HG02885 (cell line): ENCODE results near the gene PHACTR1.

Experiments used
- ATAC-seq: cut with Tn5 transposase; IDR thresholded peaks from one replicate; pipeline ENCODE4 v1.9.1; 2021; ENCODE audit warnings: mild to moderate bottlenecking; ENCODE audit not compliant: unreplicated experiment, poor library complexity

Gene PHACTR1

DNA sequence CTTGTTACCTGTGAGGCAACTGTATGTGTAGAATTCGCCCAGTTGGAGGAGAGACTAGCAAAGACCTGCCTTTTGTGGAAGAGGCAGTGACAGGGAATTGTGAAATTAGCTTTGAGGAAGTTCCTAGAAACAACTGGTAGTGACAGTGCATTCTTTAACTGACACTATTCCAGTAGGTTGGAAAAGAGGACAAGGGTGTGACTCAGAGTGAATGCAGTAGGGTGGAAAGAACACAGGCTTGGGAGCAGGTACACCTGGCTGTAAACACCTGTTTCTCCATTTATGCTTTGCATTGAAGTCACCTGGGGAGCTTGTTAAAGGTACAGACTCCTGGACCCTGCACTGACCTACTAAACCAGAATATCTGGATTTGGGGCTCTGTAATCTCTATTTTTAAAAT is 295.7 kb downstream of the PHACTR1 start:
- ATAC-seq: no peak

GRCh38 chr6:13012977-13013680 is 296.6 kb downstream of the PHACTR1 start:
- ATAC-seq: no peak

DNA sequence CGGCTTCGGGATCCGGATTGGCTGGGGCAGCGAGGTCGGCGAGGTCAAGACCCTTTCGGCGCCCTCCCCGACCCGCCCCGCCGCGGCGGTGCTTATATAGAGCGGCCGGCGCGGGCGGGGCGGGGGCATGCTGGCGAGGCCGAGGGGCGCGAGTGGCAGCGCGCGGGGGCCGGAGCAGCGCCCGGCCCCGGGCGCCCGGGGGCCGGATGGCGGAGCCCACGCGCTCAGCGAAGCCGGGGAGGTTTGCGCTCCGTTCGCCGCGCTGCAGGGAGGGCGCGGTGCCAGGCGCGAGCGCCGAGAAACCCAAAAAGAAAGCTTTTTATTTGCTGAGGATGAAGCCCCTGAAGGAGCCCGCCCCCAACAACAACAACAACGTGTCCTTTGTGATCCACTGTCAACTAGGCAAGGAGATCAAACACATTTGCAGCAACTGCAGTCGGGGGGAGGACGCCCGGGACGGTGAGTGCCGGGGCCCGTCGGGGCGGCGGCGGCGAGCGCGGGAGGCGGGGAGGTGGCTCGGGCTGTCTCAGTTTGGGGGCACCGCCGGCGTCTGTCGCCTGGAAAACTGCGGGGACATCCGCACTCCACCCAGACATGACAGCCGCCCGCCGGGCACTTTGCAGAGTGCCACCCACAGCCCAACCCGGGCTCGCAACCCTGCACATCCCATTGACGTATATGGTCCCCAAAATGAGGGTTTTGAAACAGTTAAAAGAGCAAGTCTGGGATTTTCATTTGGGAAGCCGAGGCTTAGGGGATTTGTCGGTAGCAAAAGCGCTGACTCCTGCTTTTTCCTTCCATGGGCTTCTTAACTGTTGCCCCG is 297.3 kb downstream of the PHACTR1 start:
- no peak for ATAC-seq

- no peak for ATAC-seq
Observed at GRCh38 chr6:13014504-13015378, 298.2 kb downstream of the PHACTR1 start.

GRCh38 chr6:13015379-13015681 is 298.8 kb downstream of the PHACTR1 start:
- no peak for ATAC-seq

- ATAC-seq: no peak
Observed at GRCh38 chr6:13024616-13025015, 308.0 kb downstream of the PHACTR1 start.

DNA sequence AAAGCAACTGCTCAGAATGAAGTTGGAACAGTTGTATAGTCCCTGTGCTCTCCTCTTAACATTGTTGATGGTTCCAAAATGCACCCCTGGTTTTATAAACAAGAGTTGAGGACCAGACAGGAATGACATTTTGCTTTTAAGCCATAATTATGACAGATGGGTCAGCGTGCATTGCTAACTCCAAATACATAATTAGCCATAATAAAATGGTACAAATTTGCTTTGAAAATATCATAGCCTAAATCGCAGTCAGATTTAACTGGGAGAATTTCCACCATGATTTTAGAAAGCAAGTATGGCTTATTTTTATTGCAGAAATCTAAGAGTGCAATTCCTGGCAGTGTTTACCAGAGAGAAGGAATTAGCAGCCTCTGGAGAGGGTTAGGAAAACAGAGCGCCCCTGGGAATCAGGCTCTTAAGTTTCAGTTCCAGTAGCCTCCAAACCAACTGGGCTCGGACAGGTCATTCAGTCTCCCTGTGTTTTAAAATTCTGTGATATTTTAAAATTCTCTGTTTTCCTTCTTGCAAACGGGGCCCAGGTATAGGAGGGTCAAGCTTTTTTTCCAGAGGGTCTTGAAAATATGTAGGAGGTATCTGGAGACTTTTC is 309.4 kb downstream of the PHACTR1 start:
- ATAC-seq: no peak

DNA sequence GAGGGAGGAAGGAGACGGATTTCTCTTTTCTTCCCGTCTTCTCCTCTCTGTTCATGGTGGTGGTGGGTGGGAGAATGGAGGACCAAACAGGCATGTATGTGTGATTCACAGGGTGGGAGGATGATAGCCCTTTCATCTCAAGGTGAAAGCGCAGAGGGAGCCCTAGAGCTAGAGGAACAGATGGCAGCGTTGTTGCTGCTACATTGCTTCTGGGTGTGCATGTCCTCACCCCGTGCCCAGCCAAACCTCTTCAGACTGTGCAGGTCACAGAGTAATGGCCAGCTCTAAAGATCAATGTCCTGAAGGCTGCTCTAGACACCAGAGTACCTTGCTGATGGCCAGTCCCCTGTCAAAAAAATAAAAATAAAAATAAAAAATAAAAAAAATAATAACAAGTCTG is 310.0 kb downstream of the PHACTR1 start:
- ATAC-seq: no peak

- ATAC-seq: no peak
Observed at GRCh38 chr6:13027207-13027606, 310.6 kb downstream of the PHACTR1 start.

GRCh38 chr6:13030396-13030795 is 313.8 kb downstream of the PHACTR1 start:
- ATAC-seq: no peak

- ATAC-seq: no peak
Observed at GRCh38 chr6:13032566-13032965, 316.0 kb downstream of the PHACTR1 start.

DNA sequence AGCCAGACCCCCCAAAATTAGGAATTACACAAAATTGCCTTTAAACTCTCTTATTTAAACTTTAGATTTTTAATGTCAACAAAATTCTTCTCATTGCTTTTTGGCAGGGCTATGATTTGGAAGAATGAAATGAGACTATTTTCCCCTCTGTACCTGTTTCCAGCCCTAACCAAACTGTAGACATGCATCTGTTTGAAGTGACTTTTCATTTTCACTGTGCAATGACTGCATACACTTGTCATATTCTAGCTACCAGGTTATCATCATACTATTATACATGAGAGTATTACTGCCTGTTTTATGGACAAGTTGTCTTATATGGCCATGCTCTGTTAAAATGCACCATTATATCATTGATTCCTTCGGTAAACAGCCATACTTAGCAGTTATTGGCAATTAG is 316.6 kb downstream of the PHACTR1 start:
- no peak for ATAC-seq

- ATAC-seq: no peak
Observed at GRCh38 chr6:13034316-13034715, 317.7 kb downstream of the PHACTR1 start.

- ATAC-seq: no peak
Observed at GRCh38 chr6:13035606-13036005, 319.0 kb downstream of the PHACTR1 start.

DNA sequence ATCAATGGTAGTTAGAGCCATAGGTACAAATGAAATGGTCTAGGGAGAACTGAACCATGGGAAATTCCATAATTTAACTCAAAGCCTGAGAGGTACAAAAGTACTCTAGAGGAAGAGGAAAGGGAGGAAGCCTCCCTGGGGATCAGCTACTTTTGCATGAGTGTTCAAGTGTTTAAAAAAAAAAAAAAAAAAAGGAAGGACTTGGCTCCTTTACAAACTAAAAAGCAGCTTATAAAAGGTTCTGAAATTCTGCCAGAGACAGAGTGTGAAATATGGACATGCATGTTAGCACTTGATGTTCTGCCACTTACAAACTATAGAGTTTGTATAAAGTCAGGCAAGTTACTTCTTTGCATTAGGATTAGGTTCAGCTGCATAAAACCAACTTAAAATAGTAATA is 321.7 kb downstream of the PHACTR1 start:
- ATAC-seq: no peak

DNA sequence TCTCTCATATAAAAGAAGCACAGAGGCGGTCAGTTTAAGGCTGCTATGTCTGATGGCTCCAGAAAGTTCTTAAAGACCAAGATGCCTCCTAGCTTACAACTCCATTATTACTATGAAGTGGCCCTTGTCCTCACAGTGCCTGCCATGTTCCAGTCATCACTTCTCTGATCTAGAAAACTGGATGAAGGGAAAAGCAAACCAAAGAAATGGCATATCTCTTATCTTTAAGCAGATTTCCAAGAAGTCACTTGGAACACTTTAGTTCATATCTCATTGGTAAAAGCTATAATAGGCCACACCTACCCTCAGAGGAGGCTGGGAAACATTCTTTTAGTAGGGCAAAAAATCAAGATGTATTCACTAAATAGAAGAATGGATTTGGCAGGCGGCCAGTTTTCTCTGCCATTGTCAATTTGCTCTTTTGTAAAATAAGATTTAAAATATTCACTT is 322.2 kb downstream of the PHACTR1 start:
- ATAC-seq: no peak

GRCh38 chr6:13044390-13044789 is 327.8 kb downstream of the PHACTR1 start:
- ATAC-seq: no peak

DNA sequence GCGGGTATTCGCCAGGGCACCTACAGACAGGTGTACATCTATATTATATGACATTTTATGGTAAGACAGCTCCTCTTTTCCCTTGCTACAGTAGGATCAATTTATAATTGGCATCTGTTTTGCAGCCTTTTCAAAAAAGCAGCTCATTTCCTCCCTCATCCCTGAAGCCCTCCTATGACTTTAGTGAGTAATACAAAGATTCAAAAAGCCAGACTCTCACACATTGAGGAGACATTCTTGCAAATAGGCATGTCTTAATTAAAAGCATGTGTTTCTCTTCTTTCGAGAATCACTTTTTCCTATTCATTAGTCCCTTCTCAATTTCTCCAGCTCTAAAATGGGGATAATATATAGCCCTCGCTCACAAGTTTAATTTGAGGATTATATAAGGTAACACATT is 328.3 kb downstream of the PHACTR1 start:
- no peak for ATAC-seq

GRCh38 chr6:13045676-13046075 is 329.1 kb downstream of the PHACTR1 start:
- no peak for ATAC-seq

- ATAC-seq: no peak
Observed at GRCh38 chr6:13046084-13046483, 329.5 kb downstream of the PHACTR1 start.

DNA sequence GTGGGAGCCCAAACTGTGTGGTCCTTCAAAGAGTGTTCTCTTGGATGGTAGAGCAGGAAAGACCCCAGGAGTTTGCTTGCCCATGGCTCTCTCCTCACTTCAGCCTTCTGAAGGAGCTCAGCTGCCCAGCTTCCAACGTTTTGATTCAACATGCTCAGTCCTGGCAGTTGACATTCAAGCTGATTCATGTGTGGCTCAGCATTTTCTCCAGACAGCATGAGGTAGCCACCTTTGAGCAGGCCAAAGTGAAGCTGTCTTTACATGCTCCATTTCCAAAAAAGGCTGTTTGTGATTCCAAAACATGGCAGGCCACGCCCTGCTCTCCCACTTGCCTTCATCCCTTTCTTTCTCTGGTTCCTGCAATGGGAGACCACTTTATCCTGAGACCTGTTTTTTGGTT is 331.5 kb downstream of the PHACTR1 start:
- no peak for ATAC-seq
